ENCODE data around the gene MUC12. TPM values are rescaled to one million over a fixed set of nuclear protein-coding genes. Genes with fewer than 3 reads are reported as not detected.

The MUC12 gene
- total and polyA plus RNA-seq, 2 donors (not counting 3 experiments of a cell fraction or from before 2014, with no cell fraction given), result not detected

DNA sequence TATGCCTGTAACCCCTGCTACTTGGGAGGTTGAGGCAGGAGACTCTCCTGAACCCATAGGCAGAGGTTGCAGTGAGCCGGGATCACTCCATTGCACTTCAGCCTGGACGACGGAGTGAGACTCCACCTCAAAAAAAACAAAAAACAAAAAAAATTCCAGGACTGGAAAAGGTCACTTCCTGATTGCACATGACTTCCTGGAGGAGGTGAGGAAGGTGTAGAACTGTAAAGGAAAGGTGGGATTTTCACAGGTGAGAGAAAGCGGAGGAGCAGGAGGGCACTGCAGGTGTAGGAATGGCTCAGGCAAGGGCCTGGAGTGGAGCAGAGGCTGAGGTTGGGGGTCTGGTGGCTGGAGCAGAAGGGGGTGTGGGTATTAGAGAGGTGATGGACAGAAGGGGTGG lies 23.3 kb upstream of the MUC12 start:
- CTCF ChIA-PET, result interaction anchor here (1.1 to 1.6 kb wide), 2 partner anchors 20 to 452 kb away, joined by 3 to 4 read pairs; no protein-coding TSS in a partner anchor
- BruUV-seq (replicated peaks), result no TSS peak
- no peak overlapping the region for H3K4me3 ChIP-seq (replicated peaks in 1 of 3; ENCODE audit: insufficient read depth in 1 of 3, low read depth in 1 of 3, low read length in 3 of 3)
- no peaks in the 10 kb centered on the region for H3K36me3 ChIP-seq (ENCODE audit: control insufficient read depth in 2 of 2, extremely low read depth in 1 of 2, insufficient read depth in 2 of 2, low read length in 2 of 2)
- POLR2A ChIA-PET, result no interaction called here
- H3K9me3 ChIP-seq (replicated peaks; ENCODE audit: control insufficient read depth, insufficient read depth, low read length), result no peaks in the 10 kb centered on the region
- DNase-seq (ENCODE audit: low read depth, low spot score) (no peak), FAIRE-seq (no peak)
- no peak overlapping the region for H2AFZ ChIP-seq (ENCODE audit: low read depth, low read length)
- no peaks in the 10 kb centered on the region for H3K9me1 ChIP-seq (replicated peaks; ENCODE audit: control insufficient read depth, extremely low read depth, insufficient read depth, low read length)
- no peak overlapping the region for H3K4me2 ChIP-seq (ENCODE audit: insufficient read depth, low read length)
- no peaks in the 10 kb centered on the region for H3K79me2 ChIP-seq (ENCODE audit: control insufficient read depth, insufficient read depth, low read length)
- TF ChIP-seq GATA2 (IDR thresholded peaks at IDR 0.05; ENCODE audit: insufficient read depth, insufficient read length, low read depth, low read length) (no peak), POLR2AphosphoS5 (IDR thresholded peaks at IDR 0.05; ENCODE audit: insufficient read depth, low read depth, low read length) (no peak), FOS (IDR thresholded peaks at IDR 0.05; ENCODE audit: borderline replicate concordance, insufficient read depth, low read length) (no peak), CTCF (IDR thresholded peaks at IDR 0.05; ENCODE audit: extremely low read depth in 1 of 2, insufficient read depth in 1 of 2, low read depth in 1 of 2, low read length in 2 of 2) (no peak), JUN (IDR thresholded peaks at IDR 0.05; ENCODE audit: borderline replicate concordance, insufficient read depth, insufficient read length, low read depth) (no peak), MYC (IDR thresholded peaks at IDR 0.05; ENCODE audit: low read depth, low read length) (no peak), POLR2A (IDR thresholded peaks at IDR 0.05; ENCODE audit: low read depth, low read length) (no peak), EZH2 (IDR thresholded peaks at IDR 0.05; ENCODE audit: borderline replicate concordance, low read depth, low read length, severe bottlenecking) (no peak), MAX (IDR thresholded peaks at IDR 0.05; ENCODE audit: insufficient read depth, insufficient read length) (no peak)
- no peak overlapping the region for H3K9ac ChIP-seq (replicated peaks; ENCODE audit: extremely low read depth, insufficient read depth, low read length)
- dilution Hi-C loops (cut with MboI; ENCODE audit: extremely low pct_ligation_motif_present, low sequenced_read_pairs) (no loop called here), intact Hi-C loops (cut with micrococcal nuclease) (no loop called here)
- no peaks in the 10 kb centered on the region for H4K20me1 ChIP-seq (replicated peaks; ENCODE audit: control insufficient read depth, extremely low read depth, insufficient read depth, low read length)
- no peak overlapping the region for H3K27ac ChIP-seq (ENCODE audit: insufficient read depth, low read depth, low read length)
- peaks cover 0 to 9% of the 10 kb centered on the region in 2 experiments for H3K27me3 ChIP-seq (ENCODE audit: control insufficient read depth in 2 of 2, insufficient read depth in 2 of 2, low read length in 2 of 2)
- H3K4me1 ChIP-seq (ENCODE audit: control insufficient read depth, extremely low read depth, insufficient read depth, low read length), result peaks cover 6% of the 10 kb centered on the region

All from endothelial cell of umbilical vein (primary cell).